ENCODE data around the gene MAJIN. TPM values are rescaled to one million over a fixed set of nuclear protein-coding genes. Genes with fewer than 3 reads are reported as not detected.

MAJIN gene
- total RNA-seq, 1 donor = not detected

DNA sequence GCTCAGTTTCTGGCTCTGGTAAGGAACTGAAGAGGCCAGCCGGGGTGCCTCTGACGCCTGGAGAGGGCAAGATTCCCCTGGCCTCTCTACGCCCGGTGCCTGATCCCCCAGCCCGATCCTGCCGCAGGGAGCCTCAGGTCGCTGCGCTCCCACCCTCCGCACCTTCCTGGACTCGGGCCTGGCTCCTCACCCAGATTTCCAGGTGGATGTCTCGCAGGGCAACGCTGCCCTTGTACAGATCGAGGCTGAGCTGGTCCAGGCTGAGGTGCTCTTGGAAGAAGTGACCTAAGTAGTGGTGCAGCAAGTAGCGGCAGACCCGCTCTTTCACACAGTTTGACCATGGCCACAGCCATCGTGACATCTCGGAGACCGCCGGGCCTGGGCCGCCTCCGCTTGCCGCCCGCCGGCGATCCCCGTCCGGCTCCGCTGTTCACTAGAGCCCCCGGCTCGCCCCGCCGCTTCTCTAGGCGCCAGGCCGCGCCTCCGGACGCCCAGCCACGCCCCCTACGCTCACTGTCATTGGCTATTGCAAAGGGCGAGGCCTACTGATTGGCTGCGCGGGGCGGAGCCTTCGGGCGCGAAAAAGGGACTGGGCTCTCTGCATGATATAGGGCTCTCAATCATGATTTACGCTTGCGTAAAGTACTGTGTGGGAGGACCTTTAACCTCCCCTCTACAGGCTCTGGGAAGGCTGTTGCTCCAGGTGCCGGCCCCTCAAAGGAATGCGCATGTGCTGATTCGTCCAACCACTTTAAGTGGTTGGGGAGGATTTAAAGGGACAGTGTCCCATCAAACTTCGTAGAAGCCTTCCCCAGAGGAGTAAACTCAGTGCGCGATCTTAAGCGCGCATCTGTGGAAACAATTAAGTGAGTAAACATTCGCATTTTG lies 54.9 kb downstream of the MAJIN start, which contains the start of gene ATG2A:
Gene ATG2A (minus strand): TSS at position 435 of the 888 bp plus-strand sequence. CDS start 74 bp downstream, at position 361.
- Histone ChIP-seq H3K4me3 (ENCODE audit: insufficient read depth, low read length) (peak within 1 kb of the TSS; percentile 75), H4K20me1 (ENCODE audit: insufficient read depth, low read length) (no peaks in the 10 kb centered on the region)
- TF ChIP-seq, protein P1, sequence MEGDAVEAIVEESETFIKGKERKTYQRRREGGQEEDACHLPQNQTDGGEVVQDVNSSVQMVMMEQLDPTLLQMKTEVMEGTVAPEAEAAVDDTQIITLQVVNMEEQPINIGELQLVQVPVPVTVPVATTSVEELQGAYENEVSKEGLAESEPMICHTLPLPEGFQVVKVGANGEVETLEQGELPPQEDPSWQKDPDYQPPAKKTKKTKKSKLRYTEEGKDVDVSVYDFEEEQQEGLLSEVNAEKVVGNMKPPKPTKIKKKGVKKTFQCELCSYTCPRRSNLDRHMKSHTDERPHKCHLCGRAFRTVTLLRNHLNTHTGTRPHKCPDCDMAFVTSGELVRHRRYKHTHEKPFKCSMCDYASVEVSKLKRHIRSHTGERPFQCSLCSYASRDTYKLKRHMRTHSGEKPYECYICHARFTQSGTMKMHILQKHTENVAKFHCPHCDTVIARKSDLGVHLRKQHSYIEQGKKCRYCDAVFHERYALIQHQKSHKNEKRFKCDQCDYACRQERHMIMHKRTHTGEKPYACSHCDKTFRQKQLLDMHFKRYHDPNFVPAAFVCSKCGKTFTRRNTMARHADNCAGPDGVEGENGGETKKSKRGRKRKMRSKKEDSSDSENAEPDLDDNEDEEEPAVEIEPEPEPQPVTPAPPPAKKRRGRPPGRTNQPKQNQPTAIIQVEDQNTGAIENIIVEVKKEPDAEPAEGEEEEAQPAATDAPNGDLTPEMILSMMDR (IDR thresholded peaks at IDR 0.05; ENCODE audit: extremely low read depth, low read depth, low read length) = no peak

DNA sequence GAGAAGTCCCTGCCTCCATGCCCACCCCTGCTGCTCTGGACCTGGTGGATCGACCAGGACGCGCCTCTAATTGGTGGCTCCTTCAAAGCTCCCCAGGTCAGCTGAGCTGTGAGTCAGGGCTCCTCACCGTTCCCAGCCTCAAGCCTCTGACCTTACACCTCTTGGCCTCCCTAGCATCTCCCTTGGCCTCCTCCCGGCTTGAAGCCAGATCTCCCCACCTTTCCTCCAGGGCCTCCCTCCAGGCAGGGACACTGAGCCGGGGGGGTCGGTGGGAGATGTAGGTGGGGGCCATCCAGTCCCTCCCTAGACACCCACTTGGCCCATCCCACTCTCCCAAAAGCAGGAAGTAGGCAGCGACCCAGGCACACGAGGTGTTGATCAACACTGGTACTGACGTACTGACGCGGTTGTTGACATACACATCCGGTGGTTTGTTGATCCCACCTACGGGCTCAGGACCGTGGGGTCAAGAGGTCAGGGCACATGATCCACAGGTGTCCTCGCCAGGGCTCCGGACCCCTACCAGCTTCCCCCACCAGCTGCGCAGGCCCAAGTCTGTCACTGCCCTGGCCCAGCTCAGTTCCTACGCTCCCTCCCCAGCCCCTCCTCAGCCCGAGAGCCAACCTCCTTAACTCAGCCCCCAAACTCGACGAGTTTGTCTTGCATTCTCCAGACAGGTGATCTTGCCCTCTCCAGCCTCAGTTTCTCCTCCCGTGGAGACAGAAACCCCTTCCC lies 55.7 kb downstream of the MAJIN start:
- peak overlapping the region; percentile 75 for H3K4me3 ChIP-seq (ENCODE audit: insufficient read depth, low read length)
- H4K20me1 ChIP-seq (ENCODE audit: insufficient read depth, low read length) = no peaks in the 10 kb centered on the region
- H3K27ac ChIP-seq (ENCODE audit: low read depth, low read length) = peak overlapping the region; percentile 59
- DNase-seq (ENCODE audit: insufficient read length, low spot score, missing footprints) = peak; percentile 95
- peaks cover 22% of the 10 kb centered on the region for H3K79me2 ChIP-seq (ENCODE audit: insufficient read depth, low read length)
- TF ChIP-seq, protein P1 (IDR thresholded peaks at IDR 0.05; ENCODE audit: extremely low read depth, low read depth, low read length) = no peak
- H3K36me3 ChIP-seq (ENCODE audit: insufficient read depth, low read length) = peaks cover 12% of the 10 kb centered on the region
- H3K4me1 ChIP-seq (ENCODE audit: insufficient read depth, low read length) = peaks cover 21% of the 10 kb centered on the region
- no peaks in the 10 kb centered on the region for H3K9me3 ChIP-seq (ENCODE audit: low read depth, low read length)
- peak overlapping the region; percentile 99 for H3K4me2 ChIP-seq (ENCODE audit: insufficient read depth, low read length)
- no peaks in the 10 kb centered on the region for H3K27me3 ChIP-seq (ENCODE audit: insufficient read depth, low read length)
- H2AFZ ChIP-seq (ENCODE audit: low read length) = peak overlapping the region; percentile 20

More for the DNA sequence above, 54.9 kb downstream of the MAJIN start, which contains the start of gene ATG2A:
- peak within 1 kb of the TSS; percentile 99 for H3K4me2 ChIP-seq (ENCODE audit: insufficient read depth, low read length)
- DNase-seq (ENCODE audit: insufficient read length, low spot score, missing footprints) = peak; percentile 100
- no peaks in the 10 kb centered on the region for H3K27me3 ChIP-seq (ENCODE audit: insufficient read depth, low read length)
- no peaks in the 10 kb centered on the region for H3K9me3 ChIP-seq (ENCODE audit: low read depth, low read length)
- peaks cover 22% of the 10 kb centered on the region for H3K79me2 ChIP-seq (ENCODE audit: insufficient read depth, low read length)
- H2AFZ ChIP-seq (ENCODE audit: low read length) = peak within 1 kb of the TSS; percentile 81
- H3K4me1 ChIP-seq (ENCODE audit: insufficient read depth, low read length) = peaks cover 21% of the 10 kb centered on the region
- H3K36me3 ChIP-seq (ENCODE audit: insufficient read depth, low read length) = peaks cover 4% of the 10 kb centered on the region
- peak within 1 kb of the TSS; percentile 70 for H3K27ac ChIP-seq (ENCODE audit: low read depth, low read length)

DNA sequence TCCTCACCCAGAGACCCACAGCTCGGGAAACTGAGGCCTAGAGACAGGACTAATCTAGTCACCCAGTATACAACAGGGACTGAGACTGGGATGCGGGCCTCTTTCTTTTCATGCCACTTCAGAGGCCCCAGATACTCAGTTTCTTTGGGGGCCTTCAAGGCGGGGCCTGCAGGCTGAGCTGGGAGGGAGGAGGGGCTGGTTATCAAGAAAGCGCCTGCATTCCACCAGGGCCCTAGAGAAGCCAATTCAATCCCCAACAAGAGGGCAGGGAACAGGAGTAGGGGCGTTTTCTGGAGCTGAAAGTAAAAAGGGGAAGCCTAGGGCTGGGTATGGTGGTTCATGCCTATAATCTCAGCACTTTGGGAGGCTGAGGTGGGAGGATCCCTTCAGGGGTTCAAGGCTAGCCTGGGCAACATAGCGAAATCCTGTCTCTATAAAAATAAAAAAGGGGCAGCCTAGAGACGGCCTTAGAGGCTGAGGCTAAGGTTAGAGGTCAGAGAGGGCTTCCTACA lies 56.5 kb downstream of the MAJIN start:
- TF ChIP-seq, protein P1 (IDR thresholded peaks at IDR 0.05; ENCODE audit: extremely low read depth, low read depth, low read length) = no peak
- H3K79me2 ChIP-seq (ENCODE audit: insufficient read depth, low read length) = peaks cover 22% of the 10 kb centered on the region
- peaks cover 21% of the 10 kb centered on the region for H3K4me1 ChIP-seq (ENCODE audit: insufficient read depth, low read length)
- H3K27me3 ChIP-seq (ENCODE audit: insufficient read depth, low read length) = no peaks in the 10 kb centered on the region
- H3K9me3 ChIP-seq (ENCODE audit: low read depth, low read length) = no peaks in the 10 kb centered on the region
- peaks cover 20% of the 10 kb centered on the region for H3K36me3 ChIP-seq (ENCODE audit: insufficient read depth, low read length)
- peak; percentile 68 for DNase-seq (ENCODE audit: insufficient read length, low spot score, missing footprints)
- peak overlapping the region; percentile 75 for H3K4me3 ChIP-seq (ENCODE audit: insufficient read depth, low read length)
- no peaks in the 10 kb centered on the region for H4K20me1 ChIP-seq (ENCODE audit: insufficient read depth, low read length)
- H2AFZ ChIP-seq (ENCODE audit: low read length) = no peak overlapping the region
- H3K4me2 ChIP-seq (ENCODE audit: insufficient read depth, low read length) = peak overlapping the region; percentile 99
- peak overlapping the region; percentile 59 for H3K27ac ChIP-seq (ENCODE audit: low read depth, low read length)

Measured in osteoblast (primary cell).